HUES48 (cell line): ENCODE results near the gene EFCAB14.
"Not testable (repeated sequence)": the region's sequence is repeated elsewhere in the genome, so short reads cannot be mapped to it uniquely, and the experiment has no call there.

Experiments
- H3K27ac ChIP-seq: one replicate; pipeline ENCODE4 v1.7.0; 2013; ENCODE audit warnings: low read depth, low read length, inconsistent platforms
- H3K27me3 ChIP-seq: 2 replicates; pipeline ENCODE4 v1.6.1; 2013; ENCODE audit warnings: mild to moderate bottlenecking, low read length; ENCODE audit not compliant: control insufficient read depth, insufficient read depth
- H3K36me3 ChIP-seq: 2 replicates; pipeline ENCODE4 v1.6.1; 2013; ENCODE audit warnings: low read length; ENCODE audit not compliant: control insufficient read depth, insufficient read depth
- H3K4me1 ChIP-seq: 2 replicates; pipeline ENCODE4 v1.6.1; 2013; ENCODE audit warnings: mild to moderate bottlenecking, low read length; ENCODE audit not compliant: control insufficient read depth, insufficient read depth
- H3K4me3 ChIP-seq: 2 replicates; pipeline ENCODE4 v1.5.1; 2013; ENCODE audit warnings: mild to moderate bottlenecking, low read depth, low read length
- H3K9ac ChIP-seq: 2 replicates; pipeline ENCODE4 v1.6.1; 2013; ENCODE audit warnings: mild to moderate bottlenecking, low read depth, low read length, moderate library complexity
- H3K9me3 ChIP-seq: 2 replicates; pipeline ENCODE4 v1.6.1; 2013; ENCODE audit warnings: low read length; ENCODE audit not compliant: control insufficient read depth, insufficient read depth

Gene EFCAB14

DNA sequence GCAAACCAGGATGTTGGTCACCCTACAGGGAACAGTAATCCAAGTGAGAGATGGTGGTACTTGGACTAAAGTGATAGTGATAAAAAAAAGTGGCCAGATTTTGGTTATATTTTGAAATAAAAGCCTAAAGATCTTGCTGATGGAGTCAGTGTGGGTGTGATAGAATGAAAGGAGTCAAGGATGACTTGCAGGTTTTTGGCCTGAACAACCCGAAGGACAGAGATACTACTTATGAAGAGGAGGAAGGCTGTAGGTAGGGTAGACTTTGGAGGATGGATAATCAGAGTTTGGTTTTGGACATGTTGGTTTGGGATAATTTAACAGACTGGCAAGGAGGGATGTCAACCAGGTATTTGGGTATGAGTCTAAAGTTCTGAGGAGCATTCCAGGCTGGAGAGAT, 48.8 kb downstream of the EFCAB14 start:
- Histone ChIP-seq H3K4me3 (no peak overlapping the region), H3K36me3 (peaks cover 8% of the 10 kb centered on the region), H3K9ac (no peak overlapping the region), H3K4me1 (peaks cover 29% of the 10 kb centered on the region), H3K9me3 (no peaks in the 10 kb centered on the region), H3K27ac (no peak overlapping the region), H3K27me3 (peaks cover 4% of the 10 kb centered on the region; the same call in 1 of the 2 replicates)

DNA sequence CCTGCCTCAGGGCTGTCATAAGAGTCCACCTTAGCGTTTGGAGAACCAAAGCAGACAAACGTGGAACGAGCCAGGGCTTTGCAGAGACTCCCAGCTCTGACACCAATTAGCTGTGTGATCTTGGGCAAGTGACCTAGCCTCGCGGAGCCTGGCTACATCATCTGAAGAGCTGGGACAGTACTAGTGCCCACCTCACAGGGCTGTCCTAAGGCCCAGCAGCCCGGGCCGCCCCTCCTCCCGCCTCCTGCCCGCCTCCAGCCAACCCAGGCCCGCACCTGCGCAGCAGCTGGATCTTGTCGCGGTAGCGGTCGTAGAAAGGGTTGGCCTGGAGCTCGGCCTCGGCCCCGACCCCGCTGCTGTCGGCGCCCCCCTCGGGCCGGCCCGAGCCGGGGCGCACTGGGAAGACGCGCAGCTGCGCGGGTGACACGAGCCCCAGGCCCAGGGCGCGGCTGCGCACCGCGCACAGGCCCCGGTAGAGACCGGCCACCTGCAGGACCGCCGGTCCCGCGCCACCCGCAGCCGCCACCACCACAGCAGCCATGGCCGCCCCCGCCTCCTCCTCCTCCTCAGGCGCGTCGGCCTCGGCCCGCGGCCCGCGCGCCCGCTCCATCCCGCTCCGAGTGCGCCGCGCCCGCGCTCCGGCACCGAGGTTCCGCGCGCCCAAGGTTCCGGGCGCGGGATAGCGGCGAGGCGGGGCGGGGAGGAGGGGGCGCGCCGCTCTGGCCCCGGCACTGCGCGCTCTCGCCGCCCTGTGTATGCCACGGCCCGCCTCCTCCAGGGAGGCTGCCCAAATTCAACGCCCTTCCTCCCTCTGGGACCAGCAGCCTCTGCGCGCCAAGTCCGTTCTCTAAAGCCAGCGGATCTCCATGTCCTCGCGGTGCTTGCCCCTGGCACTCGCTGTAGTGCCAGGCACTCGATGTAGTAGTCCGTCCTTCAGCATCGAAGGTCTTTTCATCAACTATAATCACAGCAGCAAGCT, 50.8 kb downstream of the EFCAB14 start, which contains the start of gene ATPAF1:
ATPAF1 (minus strand) TSS at position 583 of the 979 bp plus-strand sequence; CDS start at position 541, 42 bp downstream.
- Histone ChIP-seq H3K9ac (peak within 1 kb of the TSS; percentile 84), H3K4me1 (peaks cover 25% of the 10 kb centered on the region), H3K9me3 (no peaks in the 10 kb centered on the region), H3K4me3 (peak within 1 kb of the TSS; percentile 71), H3K27me3 (peaks cover 4% of the 10 kb centered on the region; the same call in 1 of the 2 replicates), H3K36me3 (peaks cover 18% of the 10 kb centered on the region), H3K27ac (peak within 1 kb of the TSS; percentile 73)

DNA sequence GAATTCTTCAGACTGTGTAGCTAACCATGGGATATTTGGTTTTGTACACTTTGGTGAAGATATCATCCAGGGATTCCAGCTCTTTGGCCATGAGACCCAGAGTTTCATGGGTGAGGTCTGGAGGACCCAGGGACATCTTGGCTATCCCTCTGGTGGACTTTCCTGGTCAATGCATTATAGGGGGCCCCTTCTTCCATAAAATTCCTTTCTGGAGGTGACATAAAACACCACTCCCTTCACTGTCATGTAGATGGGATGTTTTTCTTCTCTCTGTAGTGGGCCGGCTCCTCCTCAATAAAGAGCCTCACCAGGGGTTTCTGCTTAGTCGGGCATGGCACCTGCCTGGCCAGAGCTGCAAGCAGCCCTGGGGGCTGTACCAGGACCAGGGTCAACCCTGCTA, 52.9 kb downstream of the EFCAB14 start:
- Histone ChIP-seq H3K27me3 (peaks cover 4% of the 10 kb centered on the region; the same call in 1 of the 2 replicates), H3K27ac (peak overlapping the region; percentile 33), H3K9ac (no peak overlapping the region), H3K9me3 (no peaks in the 10 kb centered on the region), H3K4me1 (peaks cover 25% of the 10 kb centered on the region), H3K4me3 (peak overlapping the region; percentile 71; the same call in 1 of the 2 replicates), H3K36me3 (peaks cover 24% of the 10 kb centered on the region)

DNA sequence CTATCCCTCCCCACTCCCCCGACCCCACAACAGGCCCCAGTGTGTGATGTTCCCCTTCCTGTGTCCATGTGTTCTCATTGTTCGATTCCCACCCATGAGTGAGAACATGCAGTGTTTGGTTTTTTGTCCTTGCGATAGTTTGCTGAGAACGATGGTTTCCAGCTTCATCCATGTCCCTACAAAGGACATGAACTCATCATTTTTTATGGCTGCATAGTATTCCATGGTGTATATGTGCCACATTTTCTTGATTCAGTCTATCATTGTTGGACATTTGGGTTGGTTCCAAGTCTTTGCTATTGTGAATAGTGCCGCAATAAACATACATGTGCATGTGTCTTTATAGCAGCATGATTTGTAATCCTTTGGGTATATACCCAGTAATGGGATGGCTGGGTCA, 56.0 kb downstream of the EFCAB14 start:
- peaks cover 38% of the 10 kb centered on the region for H3K36me3 ChIP-seq
- H3K9ac ChIP-seq, H3K4me3 ChIP-seq, H3K27ac ChIP-seq, H3K27me3 ChIP-seq, H3K9me3 ChIP-seq: not testable (repeated sequence)
- peaks cover 21% of the 10 kb centered on the region for H3K4me1 ChIP-seq

DNA sequence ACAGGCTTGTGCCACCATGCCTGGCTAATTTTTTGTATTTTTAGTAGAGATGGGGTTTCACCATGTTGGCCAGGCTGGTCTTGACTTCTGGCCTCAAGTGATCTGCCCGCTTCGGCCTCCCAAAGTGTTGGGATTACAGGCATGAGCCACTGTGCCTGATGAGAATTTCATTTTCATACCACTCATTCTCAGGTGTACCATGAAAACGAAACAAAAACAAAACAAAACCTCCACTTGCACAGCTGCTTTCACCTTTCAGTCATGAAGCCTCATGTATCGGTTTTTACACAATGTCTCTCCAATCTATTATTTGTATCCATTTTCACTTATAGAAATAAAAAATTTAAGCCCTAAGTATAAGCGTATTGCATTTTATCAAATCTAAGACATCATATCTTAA, 58.8 kb downstream of the EFCAB14 start:
- H3K9ac ChIP-seq, H3K4me1 ChIP-seq, H3K4me3 ChIP-seq, H3K9me3 ChIP-seq, H3K27ac ChIP-seq, H3K27me3 ChIP-seq: not testable (repeated sequence)
- H3K36me3 ChIP-seq: peaks cover 65% of the 10 kb centered on the region

DNA sequence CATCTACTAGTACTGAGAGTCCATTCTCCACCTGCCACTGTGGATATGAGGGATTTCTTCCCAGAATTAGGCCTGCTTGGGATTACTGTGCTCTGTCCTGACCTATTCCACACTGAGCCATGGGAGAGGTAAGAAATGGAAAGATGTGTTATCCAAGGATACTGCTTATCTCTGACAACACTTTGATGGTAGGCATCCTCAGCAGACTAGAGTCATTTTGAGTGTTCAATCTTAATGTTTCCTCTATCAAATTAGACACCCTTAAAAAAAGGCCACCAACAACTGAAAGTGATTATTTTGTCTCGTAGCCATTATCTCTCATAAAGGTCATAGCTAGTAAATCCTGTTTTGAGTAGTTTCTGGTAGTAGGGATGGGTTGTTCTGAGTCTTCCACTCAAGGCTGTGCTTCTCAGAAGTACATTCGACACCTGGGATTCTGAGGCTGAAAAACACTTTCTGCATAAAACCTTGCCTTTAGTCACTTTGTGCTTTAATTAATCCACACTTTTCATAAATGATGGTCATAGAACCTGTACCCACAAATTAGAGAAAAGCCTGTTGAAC, 59.5 kb downstream of the EFCAB14 start:
- Histone ChIP-seq H3K9me3 (no peaks in the 10 kb centered on the region), H3K4me1 (no peaks in the 10 kb centered on the region), H3K4me3 (no peak overlapping the region), H3K9ac (no peak overlapping the region), H3K27ac (no peak overlapping the region), H3K36me3 (peaks cover 65% of the 10 kb centered on the region), H3K27me3 (no peaks in the 10 kb centered on the region)

DNA sequence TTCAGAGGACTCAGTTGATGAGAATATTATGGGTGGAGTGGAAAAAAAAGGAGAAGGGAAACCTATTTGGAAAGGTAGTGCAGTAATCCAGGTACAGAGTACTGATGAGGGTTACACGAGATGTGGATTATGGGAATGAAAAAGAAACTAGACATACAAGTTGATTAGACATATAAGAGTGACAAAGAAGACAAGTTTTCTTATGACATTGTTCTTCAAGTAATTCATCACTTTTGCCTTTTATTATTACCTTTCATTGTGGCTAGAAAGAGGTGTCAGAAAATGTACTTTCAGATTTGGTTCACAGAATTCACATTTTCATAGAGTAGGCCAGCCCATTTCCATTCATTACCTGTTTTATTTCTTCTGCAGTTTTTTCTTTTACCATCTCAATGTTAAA, 61.1 kb downstream of the EFCAB14 start:
- no peaks in the 10 kb centered on the region for H3K9me3 ChIP-seq
- no peak overlapping the region for H3K27ac ChIP-seq
- H3K36me3 ChIP-seq: peaks cover 70% of the 10 kb centered on the region
- no peak overlapping the region for H3K9ac ChIP-seq
- no peaks in the 10 kb centered on the region for H3K27me3 ChIP-seq
- no peaks in the 10 kb centered on the region for H3K4me1 ChIP-seq
- no peak overlapping the region for H3K4me3 ChIP-seq

DNA sequence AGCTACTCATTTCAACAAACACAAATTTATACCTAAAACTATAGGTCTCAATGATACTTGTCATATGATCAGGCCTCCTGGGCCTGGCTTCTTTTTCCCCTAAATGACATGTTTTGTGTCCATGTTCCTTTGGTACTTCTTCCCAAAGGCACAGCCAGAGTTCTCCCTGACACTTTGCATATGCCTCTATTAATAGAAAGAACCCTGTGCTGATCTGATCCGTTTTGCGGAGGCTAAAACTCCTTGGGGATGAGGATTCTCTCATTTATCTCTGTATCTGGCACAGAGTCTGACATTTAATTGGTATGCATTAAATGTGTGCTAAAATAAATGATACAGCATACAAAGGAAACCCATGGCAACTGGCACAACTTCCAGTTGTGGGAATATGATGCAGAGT, 62.3 kb downstream of the EFCAB14 start:
- no peak overlapping the region for H3K9ac ChIP-seq
- no peaks in the 10 kb centered on the region for H3K4me1 ChIP-seq
- H3K27ac ChIP-seq: no peak overlapping the region
- no peaks in the 10 kb centered on the region for H3K27me3 ChIP-seq
- no peaks in the 10 kb centered on the region for H3K9me3 ChIP-seq
- peaks cover 80% of the 10 kb centered on the region for H3K36me3 ChIP-seq
- no peak overlapping the region for H3K4me3 ChIP-seq

DNA sequence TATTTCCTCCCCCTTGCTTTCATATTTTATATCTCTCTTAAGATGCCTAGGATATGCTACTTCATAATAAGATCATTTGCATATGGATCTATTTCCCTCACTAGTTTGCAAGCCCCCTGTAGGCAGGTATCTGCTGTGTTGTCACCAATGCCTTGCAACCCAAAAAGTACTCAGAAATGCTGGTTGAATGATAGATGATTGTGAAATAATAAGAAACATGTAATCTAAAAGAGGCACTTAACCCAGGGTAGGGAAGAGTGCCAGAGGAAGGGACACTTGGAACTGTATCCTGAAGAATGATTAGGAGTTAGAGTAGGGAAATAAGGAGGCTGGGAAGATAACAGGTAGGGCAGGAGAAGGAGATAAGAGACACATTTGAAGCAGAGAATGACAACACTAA, 63.1 kb downstream of the EFCAB14 start:
- H3K9ac ChIP-seq: no peak overlapping the region
- H3K4me3 ChIP-seq: no peak overlapping the region
- H3K9me3 ChIP-seq: no peaks in the 10 kb centered on the region
- H3K4me1 ChIP-seq: no peaks in the 10 kb centered on the region
- H3K27ac ChIP-seq: no peak overlapping the region
- H3K27me3 ChIP-seq: no peaks in the 10 kb centered on the region
- H3K36me3 ChIP-seq: peaks cover 74% of the 10 kb centered on the region

DNA sequence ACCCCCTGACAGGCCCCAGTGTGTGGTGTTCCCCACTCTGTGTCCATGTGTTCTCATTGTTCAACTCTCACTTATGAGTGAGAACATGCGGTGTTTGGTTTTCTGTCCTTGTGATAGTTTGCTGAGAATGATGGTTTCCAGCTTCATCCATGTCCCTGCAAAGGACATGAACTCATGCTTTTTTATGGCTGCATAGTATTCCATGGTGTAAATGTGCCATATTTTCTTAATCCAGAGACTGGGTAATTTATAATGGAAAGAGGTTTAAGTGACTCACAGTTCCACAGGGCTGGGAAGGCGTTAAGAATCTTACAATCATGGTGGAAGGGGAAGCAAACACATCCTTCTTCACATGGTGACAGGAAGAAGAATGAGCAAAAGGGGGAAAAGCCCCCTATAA, 64.2 kb downstream of the EFCAB14 start:
- H3K36me3 ChIP-seq: peaks cover 84% of the 10 kb centered on the region
- not testable (repeated sequence) for H3K9me3 ChIP-seq, H3K9ac ChIP-seq, H3K4me3 ChIP-seq, H3K27me3 ChIP-seq, H3K4me1 ChIP-seq, H3K27ac ChIP-seq

DNA sequence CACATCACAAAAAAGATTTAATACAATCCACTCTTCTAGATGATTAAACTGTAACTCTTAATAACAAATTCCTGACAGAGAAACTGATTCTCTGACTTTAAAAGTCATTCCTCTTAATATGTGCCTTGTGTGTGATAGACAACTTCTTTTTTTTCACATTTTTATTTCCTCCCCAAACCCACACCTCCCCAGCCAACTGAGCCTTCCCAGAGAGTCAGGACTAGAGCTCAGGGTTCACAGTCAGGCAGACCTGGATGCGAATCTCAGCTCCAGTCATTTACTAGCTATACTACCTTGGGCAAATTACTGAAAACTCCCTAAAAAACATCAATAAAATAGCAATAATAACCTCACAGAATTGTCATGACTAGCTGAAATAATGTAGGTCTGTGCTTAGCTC, 64.9 kb downstream of the EFCAB14 start:
- peaks cover 84% of the 10 kb centered on the region for H3K36me3 ChIP-seq
- H3K27ac ChIP-seq: no peak overlapping the region
- H3K4me1 ChIP-seq: no peaks in the 10 kb centered on the region
- no peak overlapping the region for H3K4me3 ChIP-seq
- H3K9ac ChIP-seq: no peak overlapping the region
- no peaks in the 10 kb centered on the region for H3K9me3 ChIP-seq
- no peaks in the 10 kb centered on the region for H3K27me3 ChIP-seq
